ENCODE data around the gene LMAN2. TPM values are rescaled to one million over a fixed set of nuclear protein-coding genes. Genes with fewer than 3 reads are reported as not detected.
A peak's percentile ranks its signal among the peaks of the same experiment; 100 is the strongest.

The LMAN2 gene
- total and polyA plus RNA-seq, 10 donors, result 50.1 to 211 (median 98.1) TPM

GRCh38 chr5:177372910-177373309, 21.4 kb upstream of the LMAN2 start:
- peaks cover 13 to 73% (median 61%) of the 10 kb centered on the region in 6 donors for H3K4me1 ChIP-seq
- H3K9me3 ChIP-seq, result no peaks in the 10 kb centered on the region
- H3K27ac ChIP-seq, result peak overlapping the region; percentile 60 to 90 (median 83)
- 69 to 75% (median 72%) methylated on average over 6 of the region's 6 CpGs for WGBS, 5 donors
- no peaks in the 10 kb centered on the region for H3K27me3 ChIP-seq (replicated peaks in 1 of 7)
- peak overlapping the region in 4 of 8 donors; percentile 8 to 70 (median 46) for H3K4me3 ChIP-seq
- TF ChIP-seq POLR2A (IDR thresholded peaks at IDR 0.05) (no peak), POLR2AphosphoS5 (IDR thresholded peaks at IDR 0.05) (no peak), CTCF (IDR thresholded peaks at IDR 0.05 in 8 of 11, conservative IDR thresholded peaks at IDR 0.05 in 3 of 11) (no peak)
- H3K36me3 ChIP-seq, result peaks cover 0 to 64% (median 20%) of the 10 kb centered on the region in 6 donors
- DNase-seq, result no peak
- intact Hi-C loops (cut with DNase I; ENCODE audit: low total_unique reads), result no loop called here

GRCh38 chr5:177372034-177372896, 20.8 kb upstream of the LMAN2 start:
- peak overlapping the region; percentile 60 to 90 (median 83) for H3K27ac ChIP-seq
- H3K4me1 ChIP-seq, result peaks cover 13 to 80% (median 64%) of the 10 kb centered on the region in 6 donors
- no peaks in the 10 kb centered on the region for H3K9me3 ChIP-seq
- DNase-seq, result peak; percentile 87
- intact Hi-C loops (cut with DNase I; ENCODE audit: low total_unique reads), result no loop called here
- 34 to 60% (median 51%) methylated on average over 10 to 12 of the region's 12 CpGs for WGBS, 5 donors
- TF ChIP-seq POLR2AphosphoS5 (IDR thresholded peaks at IDR 0.05) (peak; percentile 52 to 76 (median 76)), CTCF (IDR thresholded peaks at IDR 0.05 in 8 of 11, conservative IDR thresholded peaks at IDR 0.05 in 3 of 11) (no peak), POLR2A (IDR thresholded peaks at IDR 0.05) (peak in 1 of 3 donors; percentile 26)
- H3K36me3 ChIP-seq, result peaks cover 0 to 70% (median 27%) of the 10 kb centered on the region in 6 donors
- no peaks in the 10 kb centered on the region for H3K27me3 ChIP-seq (replicated peaks in 1 of 7)
- H3K4me3 ChIP-seq, result peak overlapping the region in 7 of 8 donors; percentile 15 to 70 (median 41)

GRCh38 chr5:177371120-177372033, 19.9 kb upstream of the LMAN2 start:
- DNase-seq, result no peak
- Histone ChIP-seq H3K27me3 (replicated peaks in 1 of 7) (no peaks in the 10 kb centered on the region), H3K9me3 (no peaks in the 10 kb centered on the region), H3K27ac (peak overlapping the region; percentile 55 to 90 (median 83)), H3K36me3 (peaks cover 0 to 79% (median 35%) of the 10 kb centered on the region in 6 donors), H3K4me3 (peak overlapping the region; percentile 7 to 70 (median 40)), H3K4me1 (peaks cover 13 to 88% (median 68%) of the 10 kb centered on the region in 6 donors)
- 52 to 77% (median 66%) methylated on average over 19 to 26 of the region's 26 CpGs for WGBS, 5 donors
- intact Hi-C loops (cut with DNase I; ENCODE audit: low total_unique reads), result no loop called here
- TF ChIP-seq CTCF (IDR thresholded peaks at IDR 0.05 in 8 of 11, conservative IDR thresholded peaks at IDR 0.05 in 3 of 11) (peak in 1 of 11 experiments; percentile 12), POLR2AphosphoS5 (IDR thresholded peaks at IDR 0.05) (no peak)
